Measurements from ENCODE around the gene ZRANB1.

Gene ZRANB1

GRCh38 chr10:124993345-124993708 lies 51.4 kb downstream of the ZRANB1 start:
- H3K4me3 ChIP-seq (ENCODE audit: extremely low read depth, insufficient read depth, low read length, poor library complexity, severe bottlenecking): no peak overlapping the region
- no peaks in the 10 kb centered on the region for H3K9me3 ChIP-seq (ENCODE audit: control insufficient read depth, low read length)
- WGBS, 2 experiments (ENCODE audit: insufficient coverage in 2 of 2): 94 to 100% methylated on average over 2 to 4 of the region's 4 CpGs
- no peak overlapping the region for H3K27ac ChIP-seq (ENCODE audit: low read depth, low read length, severe bottlenecking)
- H3K4me1 ChIP-seq (ENCODE audit: control insufficient read depth, insufficient read depth, low read length, poor library complexity, severe bottlenecking): peaks cover 4% of the 10 kb centered on the region
- H3K36me3 ChIP-seq (ENCODE audit: control insufficient read depth, insufficient read depth, low read length): peaks cover 86% of the 10 kb centered on the region

DNA sequence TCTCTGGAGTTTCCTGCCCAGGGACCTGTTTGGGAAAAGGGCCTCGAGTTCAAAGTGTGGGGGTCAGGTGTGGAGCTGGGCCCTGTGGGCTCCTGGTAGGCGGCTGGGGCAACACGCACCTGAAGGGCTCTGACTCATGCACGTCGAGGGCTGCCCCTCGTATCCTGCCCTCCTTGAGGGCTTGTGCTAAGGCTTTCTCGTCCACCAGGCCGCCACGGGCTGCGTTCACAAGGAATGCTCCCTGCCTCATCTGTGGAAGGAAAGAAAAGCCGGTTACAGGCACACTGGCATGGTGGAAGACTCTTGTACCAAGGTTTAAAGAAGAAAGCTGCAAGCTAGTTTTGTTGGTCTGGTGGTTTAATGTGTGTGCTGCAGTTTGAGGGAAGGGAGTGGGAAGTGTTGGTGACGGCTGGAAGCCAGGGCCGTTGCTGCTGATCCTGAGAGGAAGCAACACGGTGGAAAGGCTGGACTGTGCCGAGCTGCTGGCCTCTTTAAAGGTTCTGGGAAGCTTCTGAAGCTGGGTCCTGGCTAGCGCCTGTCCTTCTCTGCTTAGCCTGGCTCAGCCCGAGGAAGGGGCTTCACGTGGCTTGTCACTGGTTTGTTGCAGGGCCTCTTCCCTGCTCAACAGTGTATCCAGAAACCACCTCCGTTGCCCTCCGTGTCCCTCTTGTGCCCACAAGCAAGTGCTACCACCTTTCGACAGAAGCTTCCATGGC lies 52.0 kb downstream of the ZRANB1 start:
- Histone ChIP-seq H3K4me3 (ENCODE audit: extremely low read depth, insufficient read depth, low read length, poor library complexity, severe bottlenecking) (no peak overlapping the region), H3K36me3 (ENCODE audit: control insufficient read depth, insufficient read depth, low read length) (peaks cover 92% of the 10 kb centered on the region)

GRCh38 chr10:124994573-124995473 lies 52.9 kb downstream of the ZRANB1 start:
- WGBS, 2 experiments (ENCODE audit: insufficient coverage in 2 of 2): 92 to 94% methylated on average over 26 to 29 of the region's 31 CpGs
- Histone ChIP-seq H3K36me3 (ENCODE audit: control insufficient read depth, insufficient read depth, low read length) (peaks cover 96% of the 10 kb centered on the region), H3K9me3 (ENCODE audit: control insufficient read depth, low read length) (no peaks in the 10 kb centered on the region), H3K27ac (ENCODE audit: low read depth, low read length, severe bottlenecking) (no peak overlapping the region), H3K4me1 (ENCODE audit: control insufficient read depth, insufficient read depth, low read length, poor library complexity, severe bottlenecking) (peaks cover 1% of the 10 kb centered on the region), H3K4me3 (ENCODE audit: extremely low read depth, insufficient read depth, low read length, poor library complexity, severe bottlenecking) (no peak overlapping the region)

More for the DNA sequence above, 52.0 kb downstream of the ZRANB1 start:
- Histone ChIP-seq H3K4me1 (ENCODE audit: control insufficient read depth, insufficient read depth, low read length, poor library complexity, severe bottlenecking) (peaks cover 4% of the 10 kb centered on the region), H3K27ac (ENCODE audit: low read depth, low read length, severe bottlenecking) (no peak overlapping the region), H3K9me3 (ENCODE audit: control insufficient read depth, low read length) (no peaks in the 10 kb centered on the region)
- 91 to 95% methylated on average over 19 to 20 of the region's 21 CpGs for WGBS, 2 experiments (ENCODE audit: insufficient coverage in 2 of 2)

- H3K9me3 ChIP-seq (ENCODE audit: control insufficient read depth, low read length): no peaks in the 10 kb centered on the region
- 91 to 96% methylated on average over 11 of the region's 11 CpGs for WGBS, 2 experiments (ENCODE audit: insufficient coverage in 2 of 2)
- peaks cover 97% of the 10 kb centered on the region for H3K36me3 ChIP-seq (ENCODE audit: control insufficient read depth, insufficient read depth, low read length)
- H3K4me1 ChIP-seq (ENCODE audit: control insufficient read depth, insufficient read depth, low read length, poor library complexity, severe bottlenecking): no peaks in the 10 kb centered on the region
- H3K4me3 ChIP-seq (ENCODE audit: extremely low read depth, insufficient read depth, low read length, poor library complexity, severe bottlenecking): no peak overlapping the region
- H3K27ac ChIP-seq (ENCODE audit: low read depth, low read length, severe bottlenecking): no peak overlapping the region
These were observed 53.7 kb downstream of the ZRANB1 start for GRCh38 chr10:124995605-124996004.

DNA sequence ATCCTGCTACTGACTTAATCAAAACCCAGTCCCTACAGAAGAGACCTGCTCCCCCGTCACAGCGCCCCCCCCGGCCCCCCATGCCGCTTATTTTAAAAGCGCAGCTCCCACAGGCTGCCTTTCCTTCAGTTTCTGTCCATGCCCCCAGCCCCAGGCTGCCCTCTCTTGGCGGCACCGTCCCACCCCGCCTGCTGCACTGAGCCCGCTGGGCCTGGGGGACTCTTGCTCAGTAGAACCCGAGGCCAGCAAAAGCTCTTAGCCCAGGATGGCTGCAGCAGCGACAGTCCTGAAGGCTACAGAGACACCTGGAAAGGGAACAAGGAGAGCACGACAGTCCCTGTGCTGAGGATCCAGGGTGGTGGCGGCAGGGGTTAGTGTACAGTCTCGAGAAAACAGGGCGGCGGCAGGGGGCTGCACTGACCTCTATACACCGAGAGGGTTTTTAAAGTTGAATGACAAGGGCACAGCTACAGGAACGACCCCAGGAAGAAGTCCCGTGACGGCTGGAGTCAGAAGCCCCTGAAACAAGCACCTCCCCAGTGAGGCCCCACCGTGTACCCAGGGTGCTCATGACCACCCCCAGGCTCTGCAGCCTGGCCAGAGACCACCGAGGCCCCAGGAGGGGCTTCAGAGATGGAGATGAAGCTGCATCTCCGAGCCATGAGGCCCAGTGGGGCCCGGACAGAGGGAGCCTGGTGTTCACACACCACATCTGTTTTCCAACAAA lies 54.4 kb downstream of the ZRANB1 start:
- H3K9me3 ChIP-seq (ENCODE audit: control insufficient read depth, low read length): no peaks in the 10 kb centered on the region
- 88 to 94% methylated on average over 15 to 17 of the region's 24 CpGs for WGBS, 2 experiments (ENCODE audit: insufficient coverage in 2 of 2)
- no peak overlapping the region for H3K27ac ChIP-seq (ENCODE audit: low read depth, low read length, severe bottlenecking)
- peaks cover 3% of the 10 kb centered on the region for H3K4me1 ChIP-seq (ENCODE audit: control insufficient read depth, insufficient read depth, low read length, poor library complexity, severe bottlenecking)
- H3K36me3 ChIP-seq (ENCODE audit: control insufficient read depth, insufficient read depth, low read length): peaks cover 97% of the 10 kb centered on the region
- H3K4me3 ChIP-seq (ENCODE audit: extremely low read depth, insufficient read depth, low read length, poor library complexity, severe bottlenecking): no peak overlapping the region

GRCh38 chr10:124996854-124997215 lies 54.9 kb downstream of the ZRANB1 start:
- no peak overlapping the region for H3K27ac ChIP-seq (ENCODE audit: low read depth, low read length, severe bottlenecking)
- peaks cover 8% of the 10 kb centered on the region for H3K4me1 ChIP-seq (ENCODE audit: control insufficient read depth, insufficient read depth, low read length, poor library complexity, severe bottlenecking)
- 96 to 98% methylated on average over 14 to 16 of the region's 17 CpGs for WGBS, 2 experiments (ENCODE audit: insufficient coverage in 2 of 2)
- H3K36me3 ChIP-seq (ENCODE audit: control insufficient read depth, insufficient read depth, low read length): peaks cover 94% of the 10 kb centered on the region
- H3K9me3 ChIP-seq (ENCODE audit: control insufficient read depth, low read length): no peaks in the 10 kb centered on the region
- no peak overlapping the region for H3K4me3 ChIP-seq (ENCODE audit: extremely low read depth, insufficient read depth, low read length, poor library complexity, severe bottlenecking)

DNA sequence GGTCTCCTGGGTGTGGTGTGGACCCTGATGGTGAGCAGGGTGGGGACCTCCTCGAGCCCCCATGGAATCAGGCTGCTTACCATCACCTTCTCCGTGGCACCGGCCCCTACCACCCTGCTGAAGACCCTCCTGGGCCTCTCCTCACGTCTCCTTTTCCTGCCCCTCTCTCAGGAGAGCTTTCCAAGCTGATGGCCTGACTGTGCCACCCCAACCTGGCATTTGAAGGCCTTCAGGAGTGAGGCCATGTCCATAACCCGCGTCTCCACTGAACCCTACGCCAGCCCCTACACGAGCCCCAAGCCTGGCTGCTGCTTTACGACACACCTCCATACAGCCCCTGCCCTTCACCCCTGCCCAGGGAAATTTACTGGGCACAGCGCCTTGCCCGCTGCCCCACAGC lies 55.4 kb downstream of the ZRANB1 start:
- H3K4me3 ChIP-seq (ENCODE audit: extremely low read depth, insufficient read depth, low read length, poor library complexity, severe bottlenecking): no peak overlapping the region
- peaks cover 94% of the 10 kb centered on the region for H3K36me3 ChIP-seq (ENCODE audit: control insufficient read depth, insufficient read depth, low read length)
- peaks cover 11% of the 10 kb centered on the region for H3K4me1 ChIP-seq (ENCODE audit: control insufficient read depth, insufficient read depth, low read length, poor library complexity, severe bottlenecking)
- WGBS, 2 experiments (ENCODE audit: insufficient coverage in 2 of 2): 97% methylated on average over 9 to 11 of the region's 11 CpGs
- no peak overlapping the region for H3K27ac ChIP-seq (ENCODE audit: low read depth, low read length, severe bottlenecking)
- no peaks in the 10 kb centered on the region for H3K9me3 ChIP-seq (ENCODE audit: control insufficient read depth, low read length)

DNA sequence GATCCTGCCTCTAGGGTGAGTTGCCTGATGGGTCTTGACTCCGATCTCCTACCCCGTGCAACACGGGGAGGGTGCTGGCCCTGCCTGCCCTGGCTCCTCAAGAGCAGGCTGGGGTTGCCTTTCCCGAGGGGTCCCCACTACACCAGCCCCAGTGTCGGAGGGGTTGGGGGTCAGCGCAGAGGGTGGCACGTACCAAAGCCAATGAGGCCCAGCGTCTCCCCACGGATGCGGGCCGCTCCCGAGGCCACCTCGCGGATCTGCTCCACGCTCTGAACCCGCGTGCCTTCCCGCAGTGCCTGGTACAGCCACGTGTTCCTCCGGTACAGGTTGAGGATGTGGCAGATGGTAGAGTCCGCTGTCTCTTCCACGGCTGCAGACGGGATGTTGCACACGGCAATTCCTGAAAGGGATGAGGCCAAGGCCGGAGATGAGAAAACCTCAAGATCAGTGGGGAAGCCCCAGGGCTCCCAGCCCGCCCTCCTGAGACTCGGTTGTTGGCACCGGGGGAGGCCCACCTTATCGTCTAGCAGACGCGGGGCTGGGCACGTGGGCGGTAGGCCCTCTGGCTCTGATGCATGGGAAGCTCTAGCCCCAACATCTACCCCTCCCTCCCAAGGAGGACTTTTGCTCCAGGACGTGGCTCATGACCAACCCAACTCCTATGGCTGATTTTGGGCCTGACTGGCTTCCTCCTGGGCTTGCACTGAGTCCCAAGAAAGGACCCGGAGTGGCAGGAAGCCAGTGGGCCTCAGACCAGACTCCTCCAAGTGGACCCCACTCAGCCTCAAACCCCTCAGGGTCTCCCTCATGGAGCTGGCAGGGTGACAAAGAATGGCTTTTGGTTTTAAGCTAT lies 56.1 kb downstream of the ZRANB1 start:
- H3K9me3 ChIP-seq (ENCODE audit: control insufficient read depth, low read length): no peaks in the 10 kb centered on the region
- no peak overlapping the region for H3K4me3 ChIP-seq (ENCODE audit: extremely low read depth, insufficient read depth, low read length, poor library complexity, severe bottlenecking)
- H3K27ac ChIP-seq (ENCODE audit: low read depth, low read length, severe bottlenecking): no peak overlapping the region
- H3K4me1 ChIP-seq (ENCODE audit: control insufficient read depth, insufficient read depth, low read length, poor library complexity, severe bottlenecking): peaks cover 11% of the 10 kb centered on the region
- 91 to 96% methylated on average over 28 to 29 of the region's 35 CpGs for WGBS, 2 experiments (ENCODE audit: insufficient coverage in 2 of 2)
- peaks cover 95% of the 10 kb centered on the region for H3K36me3 ChIP-seq (ENCODE audit: control insufficient read depth, insufficient read depth, low read length)

GRCh38 chr10:124998624-124999291 lies 56.8 kb downstream of the ZRANB1 start:
- H3K9me3 ChIP-seq (ENCODE audit: control insufficient read depth, low read length): no peaks in the 10 kb centered on the region
- peaks cover 95% of the 10 kb centered on the region for H3K36me3 ChIP-seq (ENCODE audit: control insufficient read depth, insufficient read depth, low read length)
- WGBS, 2 experiments (ENCODE audit: insufficient coverage in 2 of 2): 91 to 95% methylated on average over 14 to 16 of the region's 16 CpGs
- no peak overlapping the region for H3K27ac ChIP-seq (ENCODE audit: low read depth, low read length, severe bottlenecking)
- peaks cover 11% of the 10 kb centered on the region for H3K4me1 ChIP-seq (ENCODE audit: control insufficient read depth, insufficient read depth, low read length, poor library complexity, severe bottlenecking)
- H3K4me3 ChIP-seq (ENCODE audit: extremely low read depth, insufficient read depth, low read length, poor library complexity, severe bottlenecking): no peak overlapping the region

Data from mesodermal cell (in vitro differentiated cells).